Myometrial cell (primary cell): ENCODE results near the gene DMRT3. TPM values are rescaled to one million over a fixed set of nuclear protein-coding genes. Genes with fewer than 3 reads are reported as not detected.

Source experiments
- total RNA-seq: library from RNA; depleted of rRNA; stranded (reverse); fragments of >200 nt; gene quantifications from 2 replicates; pipeline ENCODE4 v1.2.3, GENCODE V29; 2015

DMRT3 gene
- not detected in 2 replicates for total RNA-seq

GRCh38 chr9:976258-976942 lies at the start of gene DMRT3:
DMRT3 (plus strand) TSS chr9:976655; CDS start chr9:977002, 347 bp downstream.

Other genes with a start within 250 kb of the DMRT3 start
- gene DMRT1, start 135.0 kb upstream of the DMRT3 start, total RNA-seq, result 0.58 TPM in 1 of 2 replicates, not detected in the other
- not detected in 2 replicates for gene DMRT2, start 73.7 kb downstream of the DMRT3 start, total RNA-seq